ENCODE results near the gene LRP5. TPM values are rescaled to one million over a fixed set of nuclear protein-coding genes. Genes with fewer than 3 reads are reported as not detected.

Gene LRP5
- total and polyA plus RNA-seq, 3 donors from 2014 or later, result 15.7 to 21.3 (median 20.6) TPM

- DNase-seq, result no peak
- no peaks in the 10 kb centered on the region for H3K9me3 ChIP-seq
- intact Hi-C loops (cut with DNase I; ENCODE audit: low total_unique reads), result no loop called here
- no peak overlapping the region for H3K27ac ChIP-seq
- no peaks in the 10 kb centered on the region for H3K27me3 ChIP-seq
- no peak overlapping the region for H3K4me3 ChIP-seq
- H3K4me1 ChIP-seq, result peaks cover 21% of the 10 kb centered on the region
- TF ChIP-seq POLR2A (IDR thresholded peaks at IDR 0.05), result no peak
- no peak for TF ChIP-seq CTCF (IDR thresholded peaks at IDR 0.05)
- no peaks in the 10 kb centered on the region for H3K36me3 ChIP-seq (ENCODE audit: low read depth, missing control alignments)
- 73 to 74% methylated on average over 1 of the region's 1 CpG for WGBS, 2 donors
These were observed 38.1 kb upstream of the LRP5 start for GRCh38 chr11:68274306-68274705.

GRCh38 chr11:68275721-68276507 lies 36.5 kb upstream of the LRP5 start:
- TF ChIP-seq CTCF (IDR thresholded peaks at IDR 0.05), result no peak
- TF ChIP-seq POLR2A (IDR thresholded peaks at IDR 0.05), result no peak
- Histone ChIP-seq H3K4me3 (no peak overlapping the region), H3K36me3 (ENCODE audit: low read depth, missing control alignments) (no peaks in the 10 kb centered on the region), H3K27me3 (no peaks in the 10 kb centered on the region), H3K4me1 (peaks cover 6% of the 10 kb centered on the region), H3K9me3 (no peaks in the 10 kb centered on the region), H3K27ac (no peak overlapping the region)
- intact Hi-C loops (cut with DNase I; ENCODE audit: low total_unique reads), result no loop called here
- DNase-seq, result no peak
- 85 to 86% methylated on average over 14 of the region's 14 CpGs for WGBS, 2 donors

GRCh38 chr11:68276861-68277260 lies 35.5 kb upstream of the LRP5 start:
- intact Hi-C loops (cut with DNase I; ENCODE audit: low total_unique reads), result no loop called here
- Histone ChIP-seq H3K4me3 (no peak overlapping the region), H3K4me1 (peaks cover 6% of the 10 kb centered on the region), H3K9me3 (no peaks in the 10 kb centered on the region), H3K36me3 (ENCODE audit: low read depth, missing control alignments) (no peaks in the 10 kb centered on the region), H3K27ac (no peak overlapping the region), H3K27me3 (no peaks in the 10 kb centered on the region)
- no peak for DNase-seq
- 82 to 95% methylated on average over 6 of the region's 6 CpGs for WGBS, 2 donors
- TF ChIP-seq POLR2A (IDR thresholded peaks at IDR 0.05), result no peak
- no peak for TF ChIP-seq CTCF (IDR thresholded peaks at IDR 0.05)

- no peaks in the 10 kb centered on the region for H3K4me1 ChIP-seq
- no peak overlapping the region for H3K4me3 ChIP-seq
- 86 to 87% methylated on average over 5 of the region's 5 CpGs for WGBS, 2 donors
- intact Hi-C loops (cut with DNase I; ENCODE audit: low total_unique reads), result no loop called here
- DNase-seq, result no peak
- TF ChIP-seq POLR2A (IDR thresholded peaks at IDR 0.05), result no peak
- TF ChIP-seq CTCF (IDR thresholded peaks at IDR 0.05), result no peak
- H3K27ac ChIP-seq, result no peak overlapping the region
- H3K9me3 ChIP-seq, result no peaks in the 10 kb centered on the region
- no peaks in the 10 kb centered on the region for H3K36me3 ChIP-seq (ENCODE audit: low read depth, missing control alignments)
- H3K27me3 ChIP-seq, result no peaks in the 10 kb centered on the region
These were observed 32.7 kb upstream of the LRP5 start for GRCh38 chr11:68279676-68280075.

Measured in testis (tissue), 3 donors.